HG03354 (cell line): ENCODE measurements around the gene CCDC63.

ENCODE experiments used
- ATAC-seq: cut with Tn5 transposase; IDR thresholded peaks from one replicate; pipeline ENCODE4 v1.9.1; 2021; ENCODE audit warnings: mild to moderate bottlenecking; ENCODE audit not compliant: unreplicated experiment, poor library complexity, severe bottlenecking

CCDC63 gene

DNA sequence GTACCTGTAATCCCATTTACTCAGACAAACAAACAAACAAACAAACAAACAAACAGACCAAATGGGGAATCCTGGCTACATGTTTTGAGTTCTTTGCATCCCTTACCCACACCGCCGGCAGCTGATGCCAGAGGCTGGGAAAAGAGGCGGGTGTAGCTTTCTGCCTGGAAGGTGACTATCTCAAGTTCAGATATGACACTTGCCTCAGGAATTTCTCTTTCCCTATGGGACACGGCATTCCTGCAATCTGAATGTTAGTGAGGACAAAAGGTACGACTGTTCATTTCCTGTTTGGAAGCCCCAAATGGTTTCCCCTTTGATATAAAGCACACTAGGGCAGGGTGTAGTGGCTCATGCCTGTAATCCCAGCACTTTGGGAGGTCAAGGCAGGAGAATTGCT lies 70.7 kb downstream of the CCDC63 start:
- ATAC-seq = no peak

- ATAC-seq = no peak
Observed at GRCh38 chr12:110917961-110918360, 71.2 kb downstream of the CCDC63 start.

DNA sequence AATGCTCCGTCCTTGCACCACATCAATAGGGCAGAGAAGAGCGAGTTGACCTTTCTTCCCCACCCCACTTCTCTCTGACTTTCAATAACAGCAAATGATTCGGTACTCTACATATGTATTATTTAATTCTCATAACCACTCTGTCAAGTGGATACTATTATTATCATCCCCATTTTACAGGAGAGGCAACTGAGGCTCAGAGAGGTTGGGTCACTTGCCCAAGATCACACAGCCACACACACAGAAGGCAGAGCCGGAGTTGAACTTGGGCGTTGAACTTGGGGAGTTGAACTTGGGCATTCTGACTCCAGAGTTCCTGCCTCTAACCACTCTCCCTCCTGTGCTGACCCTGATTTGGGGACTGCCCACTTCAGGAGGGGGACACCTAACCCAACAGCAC lies 72.9 kb downstream of the CCDC63 start:
- ATAC-seq = no peak

DNA sequence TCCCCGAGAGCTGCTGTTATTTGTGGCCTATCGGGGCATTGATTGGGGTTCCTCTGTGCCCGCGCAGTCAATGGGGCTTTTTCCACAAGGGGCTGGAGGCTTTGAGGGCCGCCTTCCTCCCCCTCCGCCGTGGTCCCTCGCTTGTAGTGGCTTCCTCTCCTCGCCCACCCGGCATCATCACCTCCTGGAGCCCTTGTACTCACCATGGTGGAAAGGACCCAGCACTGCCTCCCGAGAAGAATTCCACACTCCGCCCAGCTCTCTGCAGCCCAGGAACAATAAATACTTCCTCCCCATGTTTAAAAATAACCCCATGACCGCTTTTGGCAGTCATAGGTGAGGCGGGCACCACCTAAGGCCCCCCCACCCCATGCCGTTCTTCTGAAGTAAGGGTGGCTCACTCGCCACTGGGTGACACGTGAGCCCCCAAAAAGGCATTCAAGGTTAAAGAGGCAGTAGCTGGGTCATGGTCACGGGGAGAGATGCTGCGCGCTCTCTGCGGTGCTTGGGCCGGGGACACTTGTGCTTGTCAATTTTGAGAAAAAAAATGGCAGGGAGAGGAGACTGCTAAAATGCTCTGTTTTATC lies 73.6 kb downstream of the CCDC63 start, which contains the start of gene MYL2:
MYL2 (minus strand) TSS at position 256 of the 587 bp plus-strand sequence; CDS start at position 206, 50 bp downstream.
- ATAC-seq = no peak

GRCh38 chr12:110921262-110921661 lies 74.5 kb downstream of the CCDC63 start:
- ATAC-seq = no peak

- ATAC-seq = no peak
Observed at GRCh38 chr12:110922652-110923051, 75.9 kb downstream of the CCDC63 start.

GRCh38 chr12:110923192-110923591 lies 76.4 kb downstream of the CCDC63 start:
- no peak for ATAC-seq

DNA sequence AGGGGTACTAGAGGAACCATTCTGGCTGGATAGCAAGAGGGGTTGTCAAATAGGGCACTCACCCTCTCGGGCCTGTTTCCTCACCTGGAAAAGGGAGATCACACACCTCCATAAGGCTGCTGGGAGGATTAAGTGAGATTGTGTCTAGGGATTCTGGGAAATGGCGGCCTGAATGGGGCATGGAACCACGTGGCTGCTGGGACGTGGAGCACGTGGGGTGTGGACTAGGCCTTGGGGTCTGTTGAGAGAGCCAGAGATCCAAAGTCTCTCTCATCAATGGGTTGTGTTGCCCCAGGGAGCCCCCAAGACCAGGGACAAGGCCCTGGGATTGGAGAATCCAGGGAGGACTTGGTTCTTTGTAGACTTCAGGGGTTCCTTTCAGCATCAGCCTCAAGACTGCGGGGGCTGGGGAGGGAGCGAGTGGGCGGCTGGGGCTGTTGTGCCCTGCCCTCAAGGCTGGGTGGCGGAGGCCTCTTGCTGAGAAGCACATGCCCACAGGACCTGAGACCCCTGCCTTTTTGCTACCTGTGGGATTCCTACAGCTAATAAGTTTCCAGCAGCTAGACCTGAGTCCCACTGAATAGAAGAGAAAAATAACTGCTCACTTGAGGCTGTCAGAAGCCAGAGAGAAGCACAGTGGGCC lies 77.0 kb downstream of the CCDC63 start:
- ATAC-seq = no peak

- ATAC-seq = no peak
Observed at GRCh38 chr12:110927546-110927945, 80.8 kb downstream of the CCDC63 start.

DNA sequence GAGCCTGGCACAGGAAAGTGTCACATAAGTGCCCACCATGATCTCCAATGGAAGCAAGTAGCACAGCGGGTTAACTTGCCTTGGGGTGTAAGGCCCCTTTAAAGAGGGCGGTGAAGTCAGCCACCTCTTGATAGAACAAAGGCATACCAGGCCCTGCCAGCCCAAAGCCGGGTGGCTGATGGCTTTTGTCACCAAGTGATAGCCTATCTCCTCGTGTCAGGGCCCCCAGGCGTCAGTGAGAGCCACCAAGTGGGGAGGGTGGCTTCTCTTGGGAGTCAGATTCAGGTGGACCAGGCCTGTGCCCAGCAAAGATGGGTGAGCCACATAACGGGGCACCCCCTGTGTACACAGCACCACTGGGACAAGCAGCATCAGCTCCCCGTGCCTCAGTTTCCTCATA lies 81.9 kb downstream of the CCDC63 start:
- ATAC-seq = no peak

DNA sequence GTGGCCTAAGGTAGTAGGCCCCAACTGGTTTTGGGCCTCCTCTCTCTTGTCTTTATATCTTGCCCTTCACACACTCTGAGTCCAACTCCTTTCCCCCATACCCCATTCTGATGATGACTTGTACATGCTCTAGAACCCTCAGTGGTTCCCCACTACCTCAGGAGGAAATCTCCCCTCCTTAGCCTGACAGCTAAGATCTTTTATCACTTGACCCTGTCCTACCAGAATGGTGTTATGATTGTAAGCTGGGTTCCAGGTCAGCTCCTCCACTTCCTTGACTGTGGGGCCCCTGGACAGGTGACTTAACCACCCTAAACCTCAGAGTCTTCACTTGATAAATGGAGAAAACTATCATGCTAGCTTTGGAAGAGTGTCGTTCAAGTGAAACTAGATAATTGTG lies 83.0 kb downstream of the CCDC63 start:
- ATAC-seq = no peak

DNA sequence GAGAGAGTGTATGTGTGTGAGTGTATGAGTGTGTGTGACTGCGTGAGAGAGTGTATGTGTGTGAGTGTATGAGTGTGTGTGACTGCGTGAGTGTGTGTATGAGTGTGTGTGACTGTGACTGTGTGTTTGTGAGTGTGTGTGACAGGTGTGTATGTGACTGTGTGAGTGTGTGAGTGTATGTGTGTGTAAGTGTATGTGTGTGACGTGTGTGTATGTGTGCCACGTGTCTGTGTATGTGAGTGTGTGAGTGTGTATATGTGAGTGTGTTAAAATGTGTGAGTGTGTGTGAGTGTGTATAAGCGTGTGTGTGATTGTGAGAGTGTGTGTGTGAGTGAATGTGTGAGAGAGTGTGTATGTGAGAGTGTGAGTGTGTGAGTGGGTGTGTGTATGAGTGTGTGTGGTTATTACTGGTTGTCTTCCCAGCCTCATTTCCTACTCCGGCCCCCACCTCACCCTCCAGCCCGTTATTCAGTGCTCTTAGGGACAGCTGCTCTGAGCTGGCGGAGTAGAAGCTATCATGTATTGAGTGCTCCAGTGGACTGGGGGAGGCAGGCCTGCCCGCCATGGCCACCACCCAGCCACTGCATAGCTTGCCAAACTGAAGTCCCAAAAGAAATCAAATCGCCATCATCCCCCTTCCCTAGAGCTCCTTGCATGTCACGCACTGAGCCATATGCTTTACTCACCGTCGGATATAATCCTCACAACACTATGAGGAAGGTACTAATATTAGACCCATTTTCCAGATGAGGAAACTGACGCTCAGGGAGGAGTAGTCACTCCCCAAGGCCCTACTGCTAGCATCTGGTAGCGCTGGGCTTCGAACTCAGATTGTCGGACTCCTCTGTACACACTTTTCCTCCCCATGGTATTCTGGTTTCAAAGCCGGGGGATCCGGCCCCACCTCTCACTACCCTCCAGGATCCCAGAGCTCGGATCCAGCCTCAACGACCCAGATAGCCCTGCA lies 83.8 kb downstream of the CCDC63 start:
- ATAC-seq = no peak

DNA sequence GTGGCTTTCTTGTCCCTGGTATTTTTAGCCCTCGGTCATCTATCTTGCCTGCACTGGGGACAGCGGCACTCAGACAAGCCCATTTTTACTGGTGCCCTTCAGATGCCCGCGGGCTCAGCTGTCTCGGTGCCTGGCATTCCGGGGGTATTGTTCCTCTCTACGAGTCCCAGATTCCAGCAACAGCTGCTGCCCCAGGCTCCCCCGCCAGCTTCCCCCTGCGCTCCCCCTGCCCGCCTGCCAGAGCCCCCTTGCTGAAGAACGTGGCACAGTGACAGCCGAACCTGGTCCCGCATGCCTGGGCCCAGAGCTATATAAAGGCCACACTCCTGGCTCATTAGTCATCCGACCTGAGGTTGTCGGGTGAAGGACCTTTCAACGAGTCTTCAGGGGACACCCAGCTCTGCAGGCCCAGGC lies 84.5 kb downstream of the CCDC63 start:
- no peak for ATAC-seq

DNA sequence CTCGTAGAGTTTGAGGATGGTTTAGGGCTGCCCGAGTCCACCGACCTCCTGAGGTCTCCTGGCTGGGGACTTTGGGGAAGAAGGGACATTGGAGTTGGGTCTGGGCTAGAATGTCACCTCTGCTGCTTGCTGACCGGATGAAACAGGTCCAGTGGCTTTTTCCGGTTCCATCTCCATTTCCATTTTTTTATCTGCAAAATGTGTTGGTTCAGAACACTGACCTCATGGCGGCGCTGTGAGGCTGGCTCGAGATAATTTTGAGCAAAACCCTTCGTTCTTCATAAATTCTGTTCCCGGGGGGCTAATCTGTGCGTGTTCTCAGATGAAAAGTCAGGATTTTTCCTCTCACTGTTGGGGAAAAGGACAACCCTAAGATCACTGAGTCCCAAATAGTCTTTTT lies 85.3 kb downstream of the CCDC63 start:
- no peak for ATAC-seq

DNA sequence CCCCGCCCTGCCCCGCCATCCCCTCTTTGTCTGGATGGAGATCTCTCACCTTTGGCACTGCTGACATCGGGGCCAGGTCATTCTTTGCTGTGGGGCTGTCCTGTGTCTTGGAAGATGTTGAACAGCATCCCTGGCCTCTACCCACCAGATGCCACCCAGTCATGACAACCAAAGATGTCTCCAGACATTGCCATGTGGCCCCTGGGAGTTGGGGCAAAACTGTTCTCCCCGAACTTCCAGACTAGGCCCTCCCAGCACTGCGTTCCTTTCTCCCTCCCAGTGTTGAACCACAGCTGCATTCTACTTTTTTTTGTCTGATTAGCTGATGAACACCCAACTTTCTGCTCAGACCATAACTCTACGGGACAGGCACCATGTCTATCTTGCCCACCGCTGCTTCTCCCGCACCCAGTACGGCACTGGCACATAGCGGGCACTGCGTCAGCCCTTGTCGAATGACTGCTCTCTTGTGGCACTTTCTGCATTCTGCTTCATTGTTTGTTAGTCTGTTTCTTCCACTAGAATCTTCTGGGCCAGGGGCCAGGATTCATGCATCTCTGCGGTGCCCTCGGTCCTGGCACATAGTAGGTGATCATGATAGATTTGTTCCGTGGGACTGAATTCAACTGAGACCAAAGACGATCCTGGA lies 86.7 kb downstream of the CCDC63 start:
- ATAC-seq = no peak

DNA sequence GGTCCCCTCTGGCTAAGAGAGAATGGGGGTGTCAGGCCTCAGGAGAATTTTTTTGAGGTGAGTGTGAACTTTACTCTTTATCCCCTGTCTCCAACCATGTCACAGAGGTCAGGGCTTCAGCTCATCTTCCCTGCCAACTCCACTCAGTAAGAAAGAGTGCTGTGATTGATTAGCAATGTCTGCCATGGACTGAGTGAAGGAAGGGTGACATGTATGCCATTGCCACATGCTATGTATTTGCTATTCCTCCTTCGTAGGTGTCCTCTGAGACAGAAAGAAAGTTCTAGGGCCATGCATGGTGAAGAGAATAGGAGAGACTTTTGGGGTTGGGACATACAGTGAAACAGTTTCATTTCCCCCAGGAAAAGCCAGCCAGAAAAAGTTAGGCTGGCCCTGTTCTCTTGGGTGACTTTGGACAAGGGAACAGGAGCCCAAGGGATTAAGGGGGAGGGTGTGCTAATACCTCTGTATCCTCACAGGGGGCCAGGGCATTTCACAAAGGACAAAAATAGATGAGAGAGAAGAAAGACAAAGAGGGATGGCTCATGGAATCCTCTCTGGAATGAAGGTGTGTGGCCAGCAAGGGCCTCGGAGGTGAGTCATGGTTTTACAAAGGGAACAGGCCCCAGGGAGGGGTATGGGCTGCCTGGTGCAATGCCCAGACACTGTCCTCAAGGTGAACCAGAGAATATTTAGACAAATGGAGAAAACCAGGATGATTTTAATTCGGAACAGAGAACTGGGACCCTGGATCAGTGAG lies 87.5 kb downstream of the CCDC63 start:
- no peak for ATAC-seq

DNA sequence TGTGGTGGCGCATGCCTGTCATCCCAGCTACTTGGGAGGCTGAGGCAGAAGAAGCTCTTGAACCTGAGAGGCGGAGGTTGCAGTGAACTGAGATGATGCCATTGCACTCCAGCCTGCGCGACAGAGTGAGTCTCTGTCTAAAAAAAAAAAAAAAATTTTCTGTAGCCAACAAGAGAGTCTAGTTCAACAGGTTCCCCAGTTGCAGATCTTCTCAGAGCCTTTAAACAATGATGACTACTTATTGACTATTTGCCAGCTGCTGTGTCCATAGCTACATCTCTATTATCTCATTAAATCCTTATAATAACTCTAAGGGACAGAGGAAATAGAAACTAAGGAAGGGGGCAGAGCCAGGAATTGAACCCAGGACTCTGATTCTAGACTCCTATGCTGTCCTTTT lies 88.8 kb downstream of the CCDC63 start:
- no peak for ATAC-seq

- ATAC-seq = no peak
Observed at GRCh38 chr12:110936367-110937103, 89.7 kb downstream of the CCDC63 start.

- ATAC-seq = no peak
Observed at GRCh38 chr12:110937104-110937641, 90.4 kb downstream of the CCDC63 start.
